ENCODE measurements around the gene UQCC3.

UQCC3 gene

GRCh38 chr11:62677156-62677555 lies 5.7 kb downstream of the UQCC3 start:
- FAIRE-seq (no peak), DNase-seq (ENCODE audit: insufficient read length, low spot score) (no peak)
- no peak for TF ChIP-seq CTCF (IDR thresholded peaks at IDR 0.05; ENCODE audit: insufficient read depth, missing control alignments)

- DNase-seq (ENCODE audit: insufficient read length, low spot score) = no peak
- no peak for FAIRE-seq
- TF ChIP-seq CTCF (IDR thresholded peaks at IDR 0.05; ENCODE audit: insufficient read depth, missing control alignments) = no peak
Observed at GRCh38 chr11:62677714-62678113, 6.2 kb downstream of the UQCC3 start.

- no peak for FAIRE-seq
- no peak for TF ChIP-seq CTCF (IDR thresholded peaks at IDR 0.05; ENCODE audit: insufficient read depth, missing control alignments)
- DNase-seq (ENCODE audit: insufficient read length, low spot score) = no peak
Observed at GRCh38 chr11:62678433-62678769, 6.9 kb downstream of the UQCC3 start.

- no peak for TF ChIP-seq CTCF (IDR thresholded peaks at IDR 0.05; ENCODE audit: insufficient read depth, missing control alignments)
- DNase-seq (ENCODE audit: insufficient read length, low spot score) = peak; percentile 91
- FAIRE-seq = no peak
Observed at GRCh38 chr11:62678770-62679696, 7.6 kb downstream of the UQCC3 start, which contains the start of gene UBXN1. Gene UBXN1 (minus strand): TSS chr11:62679073. CDS start chr11:62678923, 150 bp downstream.

- DNase-seq (ENCODE audit: insufficient read length, low spot score) (no peak), FAIRE-seq (no peak)
- peak; percentile 61 for TF ChIP-seq CTCF (IDR thresholded peaks at IDR 0.05; ENCODE audit: insufficient read depth, missing control alignments)
Observed at GRCh38 chr11:62680825-62681240, 9.4 kb downstream of the UQCC3 start.

GRCh38 chr11:62682518-62682917 lies 11.0 kb downstream of the UQCC3 start:
- DNase-seq (ENCODE audit: insufficient read length, low spot score) (no peak), FAIRE-seq (no peak)
- no peak for TF ChIP-seq CTCF (IDR thresholded peaks at IDR 0.05; ENCODE audit: insufficient read depth, missing control alignments)

All from D721Med (cell line).